Thoracic aorta (tissue), 2 donors: Measurements from ENCODE around the gene PLSCR3. TPM values are rescaled to one million over a fixed set of nuclear protein-coding genes. Genes with fewer than 3 reads are reported as not detected.
"Not testable (repeated sequence)": the region's sequence is repeated elsewhere in the genome, so short reads cannot be mapped to it uniquely, and the experiment has no call there.

Experiments
- ATAC-seq: fragments of 150-250 bp; one replicate; pipeline ENCODE4 v1.8.0; 2017; ENCODE audit warnings: low read depth; ENCODE audit not compliant: insufficient number of reproducible peaks, low FRiP score
- DNase-seq: peaks from one replicate; pipeline ENCODE4 v3.0.0-alpha.2; 2020; ENCODE audit warnings: low spot score
- H3K27ac ChIP-seq, 2 donors: fragments of 200-600 bp; sonication (generic); 1 replicate in 1 of 2; 2 replicates in 1 of 2; pipeline ENCODE4 v1.5.1; 2016; ENCODE audit warnings: mild to moderate bottlenecking in 2 of 2, moderate library complexity in 2 of 2
- H3K27me3 ChIP-seq: fragments of 200-600 bp; sonication (generic); replicated peaks from 2 replicates; pipeline ENCODE4 v1.6.0; 2016; ENCODE audit warnings: mild to moderate bottlenecking; ENCODE audit not compliant: insufficient read depth
- H3K36me3 ChIP-seq: fragments of 200-600 bp; sonication (generic); one replicate; pipeline ENCODE4 v1.5.1; 2016
- H3K4me1 ChIP-seq, 2 donors: fragments of 200-600 bp; sonication (generic); 1 replicate in 1 of 2; 2 replicates in 1 of 2; pipeline versions ENCODE4 v1.5.1 to v1.6.0; 2016; ENCODE audit warnings: low read depth in 2 of 2, mild to moderate bottlenecking in 1 of 2; ENCODE audit not compliant: control insufficient read depth in 1 of 2
- H3K4me3 ChIP-seq: fragments of 200-600 bp; sonication (generic); 2 replicates; pipeline ENCODE4 v1.5.1; 2016; ENCODE audit warnings: mild to moderate bottlenecking
- H3K9me3 ChIP-seq: fragments of 200-600 bp; sonication (generic); 2 replicates; pipeline ENCODE4 v1.5.1; 2016
- total RNA-seq, 2 donors: library from RNA; depleted of rRNA; stranded (reverse); fragments of >200 nt; gene quantifications; one replicate each; pipeline versions ENCODE4 v1.1.0 to v1.2.3, GENCODE V29; 2016
- TF ChIP-seq, protein P1 (sequence below): fragments of 200-600 bp; sonication (generic); IDR thresholded peaks from one replicate; pipeline ENCODE4 v1.5.1; 2019; ENCODE audit warnings: antibody characterized with exemption

Gene PLSCR3
- total RNA-seq, 2 donors from 2014 or later = 31.0 to 49.4 TPM

DNA sequence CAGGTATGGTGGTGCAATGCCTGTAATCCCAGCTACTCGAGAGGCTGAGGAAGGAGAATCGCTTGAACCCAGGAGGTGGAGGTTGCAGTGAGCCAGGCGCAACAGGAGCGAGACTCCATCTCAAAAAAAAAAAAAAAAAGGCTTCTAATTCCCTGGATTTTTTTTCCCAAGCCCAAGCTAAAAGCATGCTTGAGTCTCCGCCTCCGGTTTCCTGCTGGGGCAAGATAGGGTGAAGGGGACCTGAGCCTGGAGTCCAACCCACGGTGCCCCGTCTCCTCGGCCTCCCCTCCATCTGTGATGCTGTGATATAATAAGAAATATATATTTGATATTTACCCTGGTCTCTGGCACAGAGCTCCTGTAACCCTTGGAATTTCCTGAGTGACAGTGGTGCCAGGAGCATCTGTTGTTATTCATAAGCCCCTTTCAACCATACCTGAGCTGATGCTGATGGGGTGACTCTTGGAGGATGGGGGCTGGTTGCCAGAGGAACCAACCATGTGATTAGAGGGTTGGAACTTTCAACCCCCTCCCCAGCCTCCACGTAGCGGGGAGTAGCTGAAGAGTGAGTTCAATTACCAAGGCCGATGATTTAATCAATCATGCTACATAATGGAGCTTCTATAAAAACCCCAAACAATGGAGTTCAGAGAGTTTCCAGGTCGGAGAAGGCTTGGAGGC lies 26.3 kb downstream of the PLSCR3 start:
- no peak overlapping the region for H3K4me3 ChIP-seq
- ATAC-seq (no peak), DNase-seq (no peak)
- TF ChIP-seq, protein P1, sequence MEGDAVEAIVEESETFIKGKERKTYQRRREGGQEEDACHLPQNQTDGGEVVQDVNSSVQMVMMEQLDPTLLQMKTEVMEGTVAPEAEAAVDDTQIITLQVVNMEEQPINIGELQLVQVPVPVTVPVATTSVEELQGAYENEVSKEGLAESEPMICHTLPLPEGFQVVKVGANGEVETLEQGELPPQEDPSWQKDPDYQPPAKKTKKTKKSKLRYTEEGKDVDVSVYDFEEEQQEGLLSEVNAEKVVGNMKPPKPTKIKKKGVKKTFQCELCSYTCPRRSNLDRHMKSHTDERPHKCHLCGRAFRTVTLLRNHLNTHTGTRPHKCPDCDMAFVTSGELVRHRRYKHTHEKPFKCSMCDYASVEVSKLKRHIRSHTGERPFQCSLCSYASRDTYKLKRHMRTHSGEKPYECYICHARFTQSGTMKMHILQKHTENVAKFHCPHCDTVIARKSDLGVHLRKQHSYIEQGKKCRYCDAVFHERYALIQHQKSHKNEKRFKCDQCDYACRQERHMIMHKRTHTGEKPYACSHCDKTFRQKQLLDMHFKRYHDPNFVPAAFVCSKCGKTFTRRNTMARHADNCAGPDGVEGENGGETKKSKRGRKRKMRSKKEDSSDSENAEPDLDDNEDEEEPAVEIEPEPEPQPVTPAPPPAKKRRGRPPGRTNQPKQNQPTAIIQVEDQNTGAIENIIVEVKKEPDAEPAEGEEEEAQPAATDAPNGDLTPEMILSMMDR = no peak
- no peaks in the 10 kb centered on the region for H3K4me1 ChIP-seq
- H3K27ac ChIP-seq = no peak overlapping the region
- H3K9me3 ChIP-seq = no peaks in the 10 kb centered on the region
- H3K27me3 ChIP-seq = no peaks in the 10 kb centered on the region
- H3K36me3 ChIP-seq = no peaks in the 10 kb centered on the region

DNA sequence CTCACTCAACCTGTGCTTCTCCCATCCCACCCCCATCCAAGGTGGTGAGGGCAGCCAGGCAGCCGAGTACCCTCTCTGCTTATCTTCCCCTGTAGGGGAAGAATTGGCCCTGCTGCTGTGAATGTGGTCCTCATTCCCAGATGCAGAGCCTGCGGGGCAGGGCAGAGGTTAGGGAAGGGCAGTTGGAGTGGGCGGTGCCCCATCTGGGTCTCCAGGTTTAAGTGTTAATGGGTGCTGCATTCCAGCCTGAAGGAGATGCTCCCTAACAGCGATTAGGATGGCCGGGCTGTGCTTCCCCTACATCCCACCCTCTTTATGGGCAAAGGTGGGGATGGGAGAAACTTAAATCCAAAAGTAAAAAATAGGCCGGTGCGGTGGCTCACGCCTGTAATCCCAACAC lies 27.2 kb downstream of the PLSCR3 start:
- Histone ChIP-seq H3K9me3 (no peaks in the 10 kb centered on the region), H3K4me1 (no peaks in the 10 kb centered on the region), H3K36me3 (no peaks in the 10 kb centered on the region), H3K27me3 (no peaks in the 10 kb centered on the region), H3K4me3 (no peak overlapping the region), H3K27ac (no peak overlapping the region)
- DNase-seq = no peak
- TF ChIP-seq, protein P1 = no peak
- ATAC-seq = no peak

DNA sequence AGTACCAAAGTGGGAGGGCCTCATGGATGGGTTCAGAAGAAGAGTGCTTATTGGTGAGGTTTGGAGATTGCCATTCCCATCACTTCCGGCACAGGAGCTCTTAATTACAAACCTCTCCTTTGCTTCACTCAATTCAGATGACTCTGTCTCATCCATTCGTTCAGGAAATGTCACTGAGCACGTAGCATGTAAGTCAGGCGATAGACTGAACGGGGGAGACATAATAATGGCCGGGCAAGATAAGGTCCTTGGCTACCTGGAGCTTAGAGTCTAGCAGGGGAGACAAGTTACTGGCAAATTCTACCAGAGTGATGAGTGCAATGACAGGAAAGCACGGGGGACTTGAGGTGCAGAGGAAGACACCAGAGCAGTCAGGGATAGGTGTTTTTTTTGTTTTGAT lies 28.4 kb downstream of the PLSCR3 start:
- H3K4me1 ChIP-seq, H3K27me3 ChIP-seq, H3K36me3 ChIP-seq, DNase-seq, H3K9me3 ChIP-seq, ATAC-seq, H3K27ac ChIP-seq, H3K4me3 ChIP-seq: not testable (repeated sequence)

DNA sequence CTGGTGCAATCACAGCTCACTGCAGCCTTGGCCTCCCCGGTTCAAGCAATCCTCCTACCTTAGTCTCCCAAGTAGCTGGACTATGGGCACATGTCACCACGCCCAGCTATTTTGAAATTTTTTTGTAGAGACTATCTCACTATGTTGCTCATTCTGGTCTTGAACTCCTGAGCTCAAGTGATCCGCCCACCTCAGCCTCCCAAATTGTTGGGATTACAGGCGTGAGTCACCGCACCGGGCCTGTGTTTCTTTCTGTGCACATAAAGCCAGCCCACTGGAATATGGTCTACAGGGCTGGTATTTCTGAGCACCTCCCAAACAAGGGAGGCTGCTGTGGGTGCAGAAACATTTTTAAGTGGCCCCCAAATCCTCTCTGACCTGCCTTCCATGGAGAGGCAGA lies 31.0 kb downstream of the PLSCR3 start:
- H3K4me3 ChIP-seq = no peak overlapping the region
- H3K4me1 ChIP-seq = no peaks in the 10 kb centered on the region
- ATAC-seq (no peak), DNase-seq (no peak)
- H3K27ac ChIP-seq = no peak overlapping the region
- H3K9me3 ChIP-seq = no peaks in the 10 kb centered on the region
- TF ChIP-seq, protein P1 = no peak
- H3K36me3 ChIP-seq = no peaks in the 10 kb centered on the region
- H3K27me3 ChIP-seq = no peaks in the 10 kb centered on the region

DNA sequence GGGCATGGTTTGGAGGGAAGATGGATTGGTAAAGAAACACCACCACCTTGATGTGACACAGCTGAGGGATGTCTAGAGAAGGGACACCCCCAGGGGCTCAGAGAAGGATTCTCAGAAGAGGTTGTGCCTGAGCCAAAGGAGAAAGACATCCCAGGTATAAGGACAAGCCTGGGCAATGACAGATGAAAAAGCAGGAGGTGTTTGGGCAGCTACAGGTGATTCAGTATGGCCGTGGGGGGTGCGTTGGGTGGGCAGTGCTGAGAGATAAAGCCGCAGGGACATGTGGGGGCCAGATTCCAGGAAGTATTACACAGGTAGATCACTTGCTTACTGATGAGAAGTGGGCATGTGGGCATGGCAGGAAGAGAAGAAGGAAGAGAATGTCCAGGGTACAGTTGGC lies 32.4 kb downstream of the PLSCR3 start:
- H3K9me3 ChIP-seq = no peaks in the 10 kb centered on the region
- H3K4me1 ChIP-seq = no peaks in the 10 kb centered on the region
- TF ChIP-seq, protein P1 = no peak
- DNase-seq (no peak), ATAC-seq (no peak)
- H3K4me3 ChIP-seq = no peak overlapping the region
- no peaks in the 10 kb centered on the region for H3K36me3 ChIP-seq
- H3K27me3 ChIP-seq = no peaks in the 10 kb centered on the region
- no peak overlapping the region for H3K27ac ChIP-seq

DNA sequence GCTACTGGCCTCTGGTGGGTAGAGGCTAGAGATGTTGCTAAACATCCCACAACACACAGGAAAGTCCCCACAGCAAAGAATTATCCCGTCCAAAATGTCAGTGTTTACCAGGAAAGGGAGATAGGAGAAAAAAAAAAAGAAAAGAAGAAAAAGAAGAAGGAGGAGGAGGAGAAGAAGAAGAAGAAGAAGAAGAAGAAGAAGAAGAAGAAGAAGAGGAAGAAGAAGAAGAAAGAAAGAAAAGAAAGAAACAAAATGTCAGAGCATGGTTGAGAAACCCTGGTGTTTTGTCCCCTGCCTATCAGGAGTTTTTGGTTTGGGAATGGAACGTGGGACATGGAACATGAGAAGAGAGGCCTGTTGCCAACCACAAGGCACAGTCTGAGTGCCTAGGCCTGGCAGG lies 36.9 kb downstream of the PLSCR3 start:
- no peak for ATAC-seq
- Histone ChIP-seq H3K27me3 (no peaks in the 10 kb centered on the region), H3K9me3 (no peaks in the 10 kb centered on the region), H3K4me3 (no peak overlapping the region), H3K27ac (no peak overlapping the region), H3K4me1 (peaks cover 16 to 29% of the 10 kb centered on the region in 2 donors), H3K36me3 (no peaks in the 10 kb centered on the region)
- DNase-seq = no peak
- TF ChIP-seq, protein P1 = no peak
